HPDE6-E6E7 (cell line): Measurements from ENCODE around the gene PGAM4.
"Not testable (repeated sequence)": the region's sequence is repeated elsewhere in the genome, so short reads cannot be mapped to it uniquely, and the experiment has no call there.

Source experiments
- DNase-seq: peaks from one replicate; pipeline ENCODE4 v3.0.0; 2011; ENCODE audit warnings: missing footprints; ENCODE audit errors: extremely low spot score

Gene PGAM4

DNA sequence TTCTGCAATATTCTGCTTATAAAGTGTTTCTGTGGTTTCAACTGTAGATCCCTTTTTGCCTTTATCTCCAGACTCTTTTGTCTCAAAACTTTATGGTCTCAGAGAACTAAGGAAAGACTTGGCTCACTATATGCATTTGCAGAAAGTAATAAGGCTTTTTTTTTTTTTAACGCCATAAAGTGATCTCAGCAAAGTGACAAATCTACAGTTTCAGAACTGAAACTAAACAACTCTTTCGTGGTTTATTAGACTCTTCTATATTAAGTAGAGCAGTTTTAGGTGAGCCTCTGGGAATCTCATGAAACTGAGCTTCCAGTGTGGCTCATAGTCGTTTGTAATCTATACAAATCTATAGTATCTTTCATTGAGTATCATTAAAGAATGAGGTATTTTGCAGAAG is 43.7 kb downstream of the PGAM4 start:
- no peak for DNase-seq

DNA sequence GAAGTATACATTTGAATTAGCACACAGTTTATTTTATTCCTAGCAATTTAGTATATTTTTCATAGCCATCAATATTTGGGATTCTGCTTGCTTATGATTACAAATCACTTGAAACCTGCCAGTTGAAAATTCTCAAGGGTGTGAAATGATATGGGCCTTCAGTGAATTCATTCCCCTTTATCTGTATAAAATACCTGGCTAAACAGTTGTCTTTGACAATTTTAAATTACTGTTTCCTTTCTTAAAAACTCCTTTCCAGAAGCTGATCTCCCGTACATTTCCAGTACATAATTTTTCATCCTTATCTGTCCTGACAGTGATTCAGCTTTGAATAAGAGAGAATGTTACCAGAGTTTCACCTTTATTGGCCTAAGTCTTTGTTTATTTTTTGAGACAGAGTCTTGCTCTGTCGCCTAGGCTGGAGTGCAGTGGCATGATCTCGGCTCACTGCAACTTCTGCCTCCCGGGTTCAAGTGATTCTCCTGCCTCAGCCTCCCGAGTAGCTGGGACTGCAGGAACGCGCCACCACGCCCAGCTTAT is 45.0 kb downstream of the PGAM4 start:
- DNase-seq = no peak

DNA sequence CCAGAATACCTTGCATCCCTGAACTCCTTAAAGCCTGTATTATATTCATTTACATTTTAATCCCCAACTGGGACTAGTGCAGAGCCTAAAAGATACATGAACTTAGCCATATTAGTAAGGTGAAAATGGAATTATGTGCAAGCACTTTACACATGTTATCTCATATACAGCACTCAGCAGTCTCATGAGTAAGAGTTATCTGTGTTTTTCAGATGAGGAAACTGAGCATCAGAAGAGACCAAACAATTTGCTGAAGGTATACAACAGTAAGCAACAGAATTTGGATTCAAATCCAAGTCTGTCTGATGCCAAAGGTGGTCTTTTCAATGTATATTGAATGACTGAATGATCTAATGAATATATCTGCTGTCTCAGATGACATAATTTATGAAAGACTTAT is 46.7 kb downstream of the PGAM4 start:
- no peak for DNase-seq

DNA sequence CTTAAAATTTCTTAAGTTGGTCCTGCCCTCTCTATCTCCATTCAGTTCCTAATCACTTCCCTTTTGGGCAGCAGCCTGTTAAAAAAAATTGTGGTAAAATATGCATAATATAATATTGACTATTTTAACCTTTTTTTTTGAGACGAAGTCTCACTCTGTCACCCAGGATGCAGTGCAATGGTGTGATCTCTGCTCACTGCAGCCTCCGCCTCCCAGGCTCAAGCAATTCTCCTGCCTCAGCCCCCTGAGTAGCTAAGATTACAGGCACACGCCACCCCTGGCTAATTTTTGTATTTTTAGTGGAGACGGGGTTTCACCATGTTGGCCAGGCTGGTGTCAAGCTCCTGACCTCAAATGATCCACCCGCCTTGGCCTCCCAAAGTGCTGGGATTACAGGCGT is 50.1 kb downstream of the PGAM4 start:
- not testable (repeated sequence) for DNase-seq

DNA sequence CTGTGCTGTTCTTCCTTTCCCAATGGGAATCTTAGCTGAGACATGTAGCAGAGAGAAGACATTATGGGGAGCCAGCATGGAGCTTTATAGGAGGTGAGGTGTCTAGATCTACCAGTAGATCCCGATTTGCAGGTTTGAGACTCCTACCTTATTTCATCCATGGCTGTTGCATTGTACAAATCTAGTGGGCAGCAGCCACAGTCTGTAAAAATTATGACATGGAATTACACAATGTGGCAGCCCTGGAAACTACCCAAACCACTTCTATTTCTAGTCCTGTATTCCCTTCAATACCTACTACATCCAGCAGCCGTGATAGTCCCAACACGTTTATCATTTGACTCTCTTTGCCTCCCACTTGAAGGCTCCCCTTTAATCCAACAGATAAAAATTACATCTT is 50.9 kb downstream of the PGAM4 start:
- DNase-seq = no peak
